IMR-90 (cell line): Measurements from ENCODE around the gene GLIS1. TPM values are rescaled to one million over a fixed set of nuclear protein-coding genes. Genes with fewer than 3 reads are reported as not detected.

Experiments used
- ATAC-seq: fragments of 200-7000 bp; cut with Tn5 transposase; 2 replicates; pipeline ENCODE4 v1.9.1; 2020; ENCODE audit warnings: low read depth, mild to moderate bottlenecking, moderate library complexity
- BruUV-seq: library from RNA; stranded (reverse); fragments of 400-500 nt; replicated peaks from 2 replicates; lab custom pipeline; 2021; lab: Mats Ljungman, UMichigan
- CTCF ChIA-PET: fragments of 300-600 bp; formaldehyde crosslinking; extraction: SDS; loops from one replicate; lab custom pipeline; 2021; ENCODE audit warnings: antibody characterized with exemption; lab: Yijun Ruan, JAX
- POLR2A ChIA-PET: fragments of 300-600 bp; sonication (Branson Sonifier 250); formaldehyde crosslinking; loops from one replicate; lab custom pipeline; 2022; ENCODE audit warnings: antibody characterized with exemption; ENCODE audit not compliant: unreplicated experiment; lab: Charles Lee
- DNase-seq: peaks from one replicate; pipeline ENCODE4 v3.0.0; 2013
- H2AFZ ChIP-seq: replicated peaks from 2 replicates; pipeline ENCODE3; 2013; ENCODE audit warnings: low read length, mild to moderate bottlenecking; ENCODE audit not compliant: poor library complexity
- H2AK5ac ChIP-seq: 2 replicates; pipeline ENCODE4 v1.6.1; 2013; ENCODE audit warnings: low read depth, low read length, inconsistent platforms
- H2AK9ac ChIP-seq: replicated peaks from 2 replicates; pipeline ENCODE3; 2013; ENCODE audit warnings: mild to moderate bottlenecking, low read depth, low read length, moderate library complexity; ENCODE audit not compliant: poor library complexity
- H2BK120ac ChIP-seq: 2 replicates; pipeline ENCODE4 v1.6.1; 2013; ENCODE audit warnings: low read depth, low read length, inconsistent platforms
- H2BK15ac ChIP-seq: 3 replicates; pipeline ENCODE4 v1.6.1; 2013; ENCODE audit warnings: low read depth, low read length, inconsistent platforms
- H2BK20ac ChIP-seq: 2 replicates; pipeline ENCODE4 v1.6.1; 2013; ENCODE audit warnings: low read depth, mild to moderate bottlenecking, inconsistent platforms, low read length, moderate library complexity
- H2BK5ac ChIP-seq: 2 replicates; pipeline ENCODE4 v1.6.1; 2013; ENCODE audit warnings: mild to moderate bottlenecking, low read depth, low read length, inconsistent platforms; ENCODE audit not compliant: poor library complexity, severe bottlenecking
- H3K14ac ChIP-seq: replicated peaks from 2 replicates; pipeline ENCODE4 v1.6.1; 2013; ENCODE audit warnings: low read depth, low read length, inconsistent platforms
- H3K18ac ChIP-seq: 2 replicates; pipeline ENCODE4 v1.6.1; 2013; ENCODE audit warnings: low read depth, low read length, control low read depth
- H3K23ac ChIP-seq: 2 replicates; pipeline ENCODE4 v1.6.1; 2013; ENCODE audit warnings: low read depth, low read length, inconsistent platforms
- H3K27ac ChIP-seq: 2 replicates; pipeline ENCODE4 v1.5.1; 2013; ENCODE audit warnings: mild to moderate bottlenecking, control low read depth, low read length; ENCODE audit not compliant: insufficient read depth
- H3K27me3 ChIP-seq: 2 replicates; pipeline ENCODE4 v1.6.1; 2013; ENCODE audit warnings: low read length; ENCODE audit not compliant: control insufficient read depth, insufficient read depth
- H3K36me3 ChIP-seq: 2 replicates; pipeline ENCODE4 v1.6.1; 2013; ENCODE audit warnings: low read length, mixed read lengths; ENCODE audit not compliant: control insufficient read depth, insufficient read depth
- H3K4ac ChIP-seq: 2 replicates; pipeline ENCODE4 v1.6.1; 2013; ENCODE audit warnings: low read depth, low read length, inconsistent platforms
- H3K4me1 ChIP-seq: 2 replicates; pipeline ENCODE4 v1.6.1; 2013; ENCODE audit warnings: low read length, mixed read lengths; ENCODE audit not compliant: control insufficient read depth, insufficient read depth
- H3K4me2 ChIP-seq: 2 replicates; pipeline ENCODE4 v1.6.1; 2013; ENCODE audit warnings: low read depth, mild to moderate bottlenecking, control low read depth, low read length, moderate library complexity
- H3K4me3 ChIP-seq: 2 replicates; pipeline ENCODE4 v1.5.1; 2013; ENCODE audit warnings: low read depth, mild to moderate bottlenecking, control low read depth, low read length, moderate library complexity; ENCODE audit not compliant: insufficient read depth
- H3K56ac ChIP-seq: 2 replicates; pipeline ENCODE4 v1.6.1; 2013; ENCODE audit warnings: low read length, inconsistent platforms; ENCODE audit not compliant: insufficient read depth; ENCODE audit errors: extremely low read depth
- H3K79me1 ChIP-seq, 2 experiments: 2 replicates each; pipeline ENCODE4 v1.6.1; 2013; ENCODE audit warnings: low read length in 2 of 2, inconsistent platforms in 1 of 2, low read depth in 1 of 2
- H3K9ac ChIP-seq: 2 replicates; pipeline ENCODE4 v1.6.1; 2013; ENCODE audit warnings: low read depth, low read length, control low read depth
- H3K9me1 ChIP-seq: 2 replicates; pipeline ENCODE4 v1.6.1; 2013; ENCODE audit warnings: low read length, inconsistent platforms; ENCODE audit not compliant: insufficient read depth
- H3K9me3 ChIP-seq: 2 replicates; pipeline ENCODE4 v1.6.1; 2013; ENCODE audit warnings: low read length; ENCODE audit not compliant: control insufficient read depth, insufficient read depth
- H4K20me1 ChIP-seq: 2 replicates; pipeline ENCODE4 v1.6.1; 2013; ENCODE audit warnings: low read length, inconsistent platforms; ENCODE audit not compliant: insufficient read depth
- H4K5ac ChIP-seq: 2 replicates; pipeline ENCODE4 v1.6.1; 2013; ENCODE audit warnings: mild to moderate bottlenecking, low read depth, low read length, control low read depth
- H4K8ac ChIP-seq, 2 experiments: 2 replicates each; pipeline ENCODE4 v1.6.1; 2013; ENCODE audit warnings: low read depth in 2 of 2, low read length in 2 of 2, control low read depth in 1 of 2, inconsistent platforms in 1 of 2
- H4K91ac ChIP-seq: 2 replicates; pipeline ENCODE4 v1.6.1; 2013; ENCODE audit warnings: low read depth, low read length, inconsistent platforms; ENCODE audit not compliant: insufficient read depth
- BHLHE40 ChIP-seq: fragments of 150-350 bp; IDR thresholded peaks from 2 replicates; pipeline ENCODE4 v1.6.1; 2016; ENCODE audit warnings: mild to moderate bottlenecking, low read depth, low read length
- WGBS, 2 experiments: methylation state at CpG; one replicate each; pipeline versions ENCODE4 v1.1.5 to v1.1.7; 2013; ENCODE audit warnings: missing lambda C conversion rate in 2 of 2; ENCODE audit not compliant: insufficient read length in 1 of 2; ENCODE audit errors: extremely low coverage in 2 of 2; 5-methylcytosine and 5-hydroxymethylcytosine counted together
- dilution Hi-C: fragments of 300-500 bp; cut with HindIII; formaldehyde crosslinking; loops from one replicate; pipeline ENCODE4 v1.14.3; 2018; ENCODE audit warnings: low sequenced_read_pairs; ENCODE audit not compliant: unreplicated experiment
- in situ Hi-C: fragments of 300-500 bp; cut with MboI; formaldehyde crosslinking; loops from 3 replicates; pipeline ENCODE4 v1.14.3; 2019; ENCODE audit warnings: low sequenced_read_pairs, inconsistent platforms, mixed read lengths
- intact Hi-C: fragments of 100-400 bp; cut with micrococcal nuclease; formaldehyde crosslinking; loops from 2 replicates; pipeline ENCODE4 v1.10.0; 2022
- polyA plus RNA-seq, 3 experiments: library from polyadenylated mRNA; depleted of rRNA; stranded (reverse); fragments of >200 nt; gene quantifications; 2 replicates each; pipeline ENCODE4 v1.2.3, GENCODE V29; 2012; ENCODE audit warnings: low replicate concordance in 1 of 3
- total RNA-seq: library from RNA; depleted of rRNA; stranded (reverse); fragments of >200 nt; gene quantifications from 2 replicates; pipeline ENCODE4 v1.2.3, GENCODE V29; 2012
- TF ChIP-seq, protein P1 (sequence below): conservative IDR thresholded peaks from 2 replicates; pipeline ENCODE4 v1.5.1; 2012; ENCODE audit warnings: mild to moderate bottlenecking, low read depth, low read length, improper control_type of control experiment
- TF ChIP-seq, protein P2 (sequence below): fragments of 150-350 bp; IDR thresholded peaks from 2 replicates; pipeline ENCODE4 v1.6.1; 2016; ENCODE audit warnings: low read depth, mild to moderate bottlenecking, low read length, moderate library complexity, borderline replicate concordance

GLIS1 gene
- total and polyA plus RNA-seq, 2 of the 4 experiments (the other 2 are of a cell fraction): 0.18 to 2.3 TPM

DNA sequence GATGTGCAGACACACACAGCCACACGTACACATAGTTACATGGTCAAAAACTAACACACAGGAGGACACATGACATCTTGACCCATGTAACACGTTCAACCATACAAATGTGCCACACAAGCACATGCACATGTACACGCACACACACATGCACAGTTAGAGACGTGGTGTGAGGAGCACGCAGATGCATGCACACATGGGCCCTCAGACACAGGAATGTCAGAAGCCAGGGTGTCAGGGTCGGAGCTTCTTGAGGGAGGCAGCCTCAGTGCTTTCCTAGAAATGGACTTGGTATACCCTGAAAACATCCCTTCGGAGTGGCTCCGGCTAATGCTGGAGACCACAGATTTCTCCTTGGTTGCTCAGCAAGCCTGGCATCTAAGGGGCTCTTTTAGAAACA lies 165.4 kb downstream of the GLIS1 start:
- Histone ChIP-seq H3K27ac (no peak overlapping the region), H3K4me3 (no peak overlapping the region), H3K56ac (no peak overlapping the region), H2AK9ac (no peak overlapping the region), H3K4me1 (peaks cover 12% of the 10 kb centered on the region), H4K5ac (no peak overlapping the region), H4K8ac (no peak overlapping the region), H3K79me1 (no peaks in the 10 kb centered on the region), H3K4ac (no peak overlapping the region), H4K20me1 (peaks cover 4% of the 10 kb centered on the region; the same call in 1 of the 2 replicates), H3K9me3 (no peaks in the 10 kb centered on the region), H2BK5ac (no peak overlapping the region), H3K9me1 (peaks cover 15% of the 10 kb centered on the region), H3K36me3 (no peaks in the 10 kb centered on the region), H3K23ac (no peak overlapping the region), H3K4me2 (no peak overlapping the region), H4K91ac (no peak overlapping the region), H3K14ac (no peak overlapping the region), H2BK20ac (no peak overlapping the region), H3K27me3 (no peaks in the 10 kb centered on the region), H2BK120ac (no peak overlapping the region), H2AFZ (no peak overlapping the region), H3K9ac (no peak overlapping the region), H3K18ac (no peak overlapping the region), H2BK15ac (no peak overlapping the region), H2AK5ac (peak overlapping the region; percentile 48; the same call in 1 of the 2 replicates)
- CTCF ChIA-PET: interaction anchor here (0.9 kb wide), 1 partner anchor 74 kb away, joined by 3 read pairs; no protein-coding TSS in a partner anchor
- TF ChIP-seq, protein P1, sequence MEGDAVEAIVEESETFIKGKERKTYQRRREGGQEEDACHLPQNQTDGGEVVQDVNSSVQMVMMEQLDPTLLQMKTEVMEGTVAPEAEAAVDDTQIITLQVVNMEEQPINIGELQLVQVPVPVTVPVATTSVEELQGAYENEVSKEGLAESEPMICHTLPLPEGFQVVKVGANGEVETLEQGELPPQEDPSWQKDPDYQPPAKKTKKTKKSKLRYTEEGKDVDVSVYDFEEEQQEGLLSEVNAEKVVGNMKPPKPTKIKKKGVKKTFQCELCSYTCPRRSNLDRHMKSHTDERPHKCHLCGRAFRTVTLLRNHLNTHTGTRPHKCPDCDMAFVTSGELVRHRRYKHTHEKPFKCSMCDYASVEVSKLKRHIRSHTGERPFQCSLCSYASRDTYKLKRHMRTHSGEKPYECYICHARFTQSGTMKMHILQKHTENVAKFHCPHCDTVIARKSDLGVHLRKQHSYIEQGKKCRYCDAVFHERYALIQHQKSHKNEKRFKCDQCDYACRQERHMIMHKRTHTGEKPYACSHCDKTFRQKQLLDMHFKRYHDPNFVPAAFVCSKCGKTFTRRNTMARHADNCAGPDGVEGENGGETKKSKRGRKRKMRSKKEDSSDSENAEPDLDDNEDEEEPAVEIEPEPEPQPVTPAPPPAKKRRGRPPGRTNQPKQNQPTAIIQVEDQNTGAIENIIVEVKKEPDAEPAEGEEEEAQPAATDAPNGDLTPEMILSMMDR: no peak
- no peak for TF ChIP-seq BHLHE40
- TF ChIP-seq, protein P2, sequence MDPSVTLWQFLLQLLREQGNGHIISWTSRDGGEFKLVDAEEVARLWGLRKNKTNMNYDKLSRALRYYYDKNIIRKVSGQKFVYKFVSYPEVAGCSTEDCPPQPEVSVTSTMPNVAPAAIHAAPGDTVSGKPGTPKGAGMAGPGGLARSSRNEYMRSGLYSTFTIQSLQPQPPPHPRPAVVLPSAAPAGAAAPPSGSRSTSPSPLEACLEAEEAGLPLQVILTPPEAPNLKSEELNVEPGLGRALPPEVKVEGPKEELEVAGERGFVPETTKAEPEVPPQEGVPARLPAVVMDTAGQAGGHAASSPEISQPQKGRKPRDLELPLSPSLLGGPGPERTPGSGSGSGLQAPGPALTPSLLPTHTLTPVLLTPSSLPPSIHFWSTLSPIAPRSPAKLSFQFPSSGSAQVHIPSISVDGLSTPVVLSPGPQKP: no peak
- dilution Hi-C loops: no loop called here
- no TSS peak for BruUV-seq
- WGBS, 2 experiments: 88% methylated on average over 4 of the region's 8 CpGs; no CpG with 5 or more reads in 1 of the 2 experiments
- in situ Hi-C loops: no loop called here
- POLR2A ChIA-PET: no interaction called here
- no peak for DNase-seq
- intact Hi-C loops: no loop called here
- no peak for ATAC-seq
